HG02798 (cell line): ENCODE results near the gene AURKAIP1.
"Not testable (repeated sequence)": the region's sequence is repeated elsewhere in the genome, so short reads cannot be mapped to it uniquely, and the experiment has no call there.

Experiments used
- ATAC-seq: cut with Tn5 transposase; IDR thresholded peaks from one replicate; pipeline ENCODE4 v1.9.1; 2021; ENCODE audit warnings: mild to moderate bottlenecking; ENCODE audit not compliant: unreplicated experiment, poor library complexity

The AURKAIP1 gene

GRCh38 chr1:1374929-1375662, at the start of gene AURKAIP1:
AURKAIP1 (minus strand) TSS chr1:1375207; CDS start chr1:1374756, 451 bp downstream.
- peak; percentile 88 for ATAC-seq

GRCh38 chr1:1424707-1425106, 49.7 kb upstream of the AURKAIP1 start:
- no peak for ATAC-seq

- no peak for ATAC-seq
Measured at GRCh38 chr1:1423245-1423597, 48.2 kb upstream of the AURKAIP1 start.

- ATAC-seq, result no peak
Measured at GRCh38 chr1:1422465-1423244, 47.6 kb upstream of the AURKAIP1 start.

GRCh38 chr1:1421907-1422464, 47.0 kb upstream of the AURKAIP1 start:
- no peak for ATAC-seq

GRCh38 chr1:1421147-1421906, 46.3 kb upstream of the AURKAIP1 start, which contains the start of gene ANKRD65:
ANKRD65 (minus strand) TSS chr1:1421276; CDS start chr1:1421005, 271 bp downstream.
- no peak for ATAC-seq

GRCh38 chr1:1420654-1421141, 45.7 kb upstream of the AURKAIP1 start:
- ATAC-seq, result no peak

GRCh38 chr1:1419813-1420653, 45.0 kb upstream of the AURKAIP1 start:
- ATAC-seq, result no peak

- no peak for ATAC-seq
Measured at GRCh38 chr1:1419363-1419812, 44.4 kb upstream of the AURKAIP1 start.

- no peak for ATAC-seq
Measured at GRCh38 chr1:1418464-1419362, 43.7 kb upstream of the AURKAIP1 start.

GRCh38 chr1:1417825-1418463, 42.9 kb upstream of the AURKAIP1 start:
- not testable (repeated sequence) for ATAC-seq

- ATAC-seq, result not testable (repeated sequence)
Measured at GRCh38 chr1:1417396-1417795, 42.4 kb upstream of the AURKAIP1 start.

GRCh38 chr1:1415751-1416150, 40.7 kb upstream of the AURKAIP1 start:
- ATAC-seq, result no peak

GRCh38 chr1:1412311-1412902, 37.4 kb upstream of the AURKAIP1 start:
- ATAC-seq, result not testable (repeated sequence)

GRCh38 chr1:1411626-1412025, 36.6 kb upstream of the AURKAIP1 start:
- no peak for ATAC-seq

- not testable (repeated sequence) for ATAC-seq
Measured at GRCh38 chr1:1410238-1410637, 35.2 kb upstream of the AURKAIP1 start.

GRCh38 chr1:1407636-1408318, 32.8 kb upstream of the AURKAIP1 start:
- ATAC-seq, result peak; percentile 31
